ENCODE measurements around the gene RTN4RL1. TPM values are rescaled to one million over a fixed set of nuclear protein-coding genes. Genes with fewer than 3 reads are reported as not detected.

The RTN4RL1 gene
- total and polyA plus RNA-seq, 12 donors = 0.81 to 6.3 (median 2.7) TPM

- Histone ChIP-seq H3K4me1 (peaks cover 0 to 18% (median 0%) of the 10 kb centered on the region in 9 donors), H3K9me3 (no peaks in the 10 kb centered on the region), H3K4me3 (no peak overlapping the region), H3K36me3 (no peaks in the 10 kb centered on the region), H3K27ac (no peak overlapping the region), H3K27me3 (peaks cover 0 to 4% (median 0%) of the 10 kb centered on the region in 7 donors)
- WGBS, 2 donors = 76 to 82% methylated on average over 7 of the region's 7 CpGs
- no peak for TF ChIP-seq CTCF (IDR thresholded peaks at IDR 0.05)
- no peak for ATAC-seq
- intact Hi-C loops (cut with DNase I) = no loop called here
- DNase-seq = no peak
Observed at GRCh38 chr17:1963250-1963649, 61.9 kb downstream of the RTN4RL1 start.

GRCh38 chr17:1961189-1961588 is 63.9 kb downstream of the RTN4RL1 start:
- no peak for DNase-seq
- 56 to 66% methylated on average over 14 of the region's 14 CpGs for WGBS, 2 donors

GRCh38 chr17:1960545-1960912 is 64.6 kb downstream of the RTN4RL1 start:
- H3K36me3 ChIP-seq = no peaks in the 10 kb centered on the region
- no peak for ATAC-seq
- TF ChIP-seq CTCF (IDR thresholded peaks at IDR 0.05) = no peak
- peaks cover 0 to 13% (median 0%) of the 10 kb centered on the region in 9 donors for H3K4me1 ChIP-seq
- H3K4me3 ChIP-seq = no peak overlapping the region
- intact Hi-C loops (cut with DNase I) = no loop called here
- 53 to 63% methylated on average over 8 of the region's 8 CpGs for WGBS, 2 donors
- no peak for DNase-seq
- no peaks in the 10 kb centered on the region for H3K9me3 ChIP-seq
- H3K27ac ChIP-seq = no peak overlapping the region
- H3K27me3 ChIP-seq = no peaks in the 10 kb centered on the region

More at GRCh38 chr17:1961189-1961588, 63.9 kb downstream of the RTN4RL1 start:
- peaks cover 0 to 13% (median 0%) of the 10 kb centered on the region in 9 donors for H3K4me1 ChIP-seq
- H3K9me3 ChIP-seq = no peaks in the 10 kb centered on the region
- no peak for ATAC-seq
- H3K36me3 ChIP-seq = no peaks in the 10 kb centered on the region
- intact Hi-C loops (cut with DNase I) = no loop called here
- TF ChIP-seq CTCF (IDR thresholded peaks at IDR 0.05) = no peak
- no peak overlapping the region for H3K27ac ChIP-seq
- peaks cover 0 to 2% (median 0%) of the 10 kb centered on the region in 7 donors for H3K27me3 ChIP-seq
- H3K4me3 ChIP-seq = no peak overlapping the region

- no peaks in the 10 kb centered on the region for H3K9me3 ChIP-seq
- no peaks in the 10 kb centered on the region for H3K27me3 ChIP-seq
- no peak for TF ChIP-seq CTCF (IDR thresholded peaks at IDR 0.05)
- DNase-seq (no peak), ATAC-seq (peak in 3 of 8 donors; percentile 41 to 70 (median 43))
- H3K27ac ChIP-seq = no peak overlapping the region
- intact Hi-C loops (cut with DNase I) = no loop called here
- WGBS, 2 donors = 73 to 78% methylated on average over 18 of the region's 18 CpGs
- no peak overlapping the region for H3K4me3 ChIP-seq
- H3K36me3 ChIP-seq = no peaks in the 10 kb centered on the region
- H3K4me1 ChIP-seq = peaks cover 0 to 13% (median 0%) of the 10 kb centered on the region in 9 donors
Observed at GRCh38 chr17:1959871-1960544, 65.1 kb downstream of the RTN4RL1 start.
